Measurements from ENCODE around the gene OR4Q3.
"Not testable (repeated sequence)": the region's sequence is repeated elsewhere in the genome, so short reads cannot be mapped to it uniquely, and the experiment has no call there.

DNA sequence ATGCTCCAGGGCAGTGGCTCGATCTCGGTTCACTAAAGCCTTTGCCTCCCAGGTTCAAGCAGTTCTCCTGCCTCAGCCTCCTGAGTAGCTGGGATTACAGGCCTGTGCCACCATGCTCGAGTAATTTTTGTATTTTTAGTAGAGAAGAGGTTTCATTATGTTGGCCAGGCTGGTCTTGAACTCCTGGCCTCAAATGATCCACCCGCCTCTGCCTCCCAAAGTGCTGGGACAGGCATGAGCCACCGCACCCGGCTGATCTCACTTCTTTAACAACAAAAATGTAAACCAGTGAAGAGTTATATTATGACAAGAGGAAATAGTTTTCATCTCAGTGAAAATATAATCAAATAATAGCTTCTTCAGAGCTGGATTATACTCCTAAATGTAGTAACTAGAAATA lies 43.9 kb downstream of the OR4Q3 start:
- not testable (repeated sequence) for TF ChIP-seq EP300 (IDR thresholded peaks at IDR 0.05; ENCODE audit: borderline replicate concordance in 1 of 2, control insufficient read depth in 1 of 2, low read depth in 2 of 2, low read length in 2 of 2); ZNF24 (IDR thresholded peaks at IDR 0.05); POLR2A (IDR thresholded peaks at IDR 0.05; ENCODE audit: low read depth, low read length); NR2C1 (IDR thresholded peaks at IDR 0.05); EZH2 (IDR thresholded peaks at IDR 0.05; ENCODE audit: borderline replicate concordance, control insufficient read depth, low read depth, low read length); TCF12 (IDR thresholded peaks at IDR 0.05; ENCODE audit: low read depth, low read length); ELK1 (IDR thresholded peaks at IDR 0.05; ENCODE audit: low read depth, low read length); TCF3 (IDR thresholded peaks at IDR 0.05; ENCODE audit: borderline replicate concordance, insufficient read depth, low read depth, low read length); RBBP5 (conservative IDR thresholded peaks at IDR 0.05); CHD4 (IDR thresholded peaks at IDR 0.05); ZNF274 (IDR thresholded peaks at IDR 0.05; ENCODE audit: insufficient read depth, insufficient read length); NFIC (IDR thresholded peaks at IDR 0.05; ENCODE audit: low read depth, low read length)
- TF ChIP-seq, protein P1, sequence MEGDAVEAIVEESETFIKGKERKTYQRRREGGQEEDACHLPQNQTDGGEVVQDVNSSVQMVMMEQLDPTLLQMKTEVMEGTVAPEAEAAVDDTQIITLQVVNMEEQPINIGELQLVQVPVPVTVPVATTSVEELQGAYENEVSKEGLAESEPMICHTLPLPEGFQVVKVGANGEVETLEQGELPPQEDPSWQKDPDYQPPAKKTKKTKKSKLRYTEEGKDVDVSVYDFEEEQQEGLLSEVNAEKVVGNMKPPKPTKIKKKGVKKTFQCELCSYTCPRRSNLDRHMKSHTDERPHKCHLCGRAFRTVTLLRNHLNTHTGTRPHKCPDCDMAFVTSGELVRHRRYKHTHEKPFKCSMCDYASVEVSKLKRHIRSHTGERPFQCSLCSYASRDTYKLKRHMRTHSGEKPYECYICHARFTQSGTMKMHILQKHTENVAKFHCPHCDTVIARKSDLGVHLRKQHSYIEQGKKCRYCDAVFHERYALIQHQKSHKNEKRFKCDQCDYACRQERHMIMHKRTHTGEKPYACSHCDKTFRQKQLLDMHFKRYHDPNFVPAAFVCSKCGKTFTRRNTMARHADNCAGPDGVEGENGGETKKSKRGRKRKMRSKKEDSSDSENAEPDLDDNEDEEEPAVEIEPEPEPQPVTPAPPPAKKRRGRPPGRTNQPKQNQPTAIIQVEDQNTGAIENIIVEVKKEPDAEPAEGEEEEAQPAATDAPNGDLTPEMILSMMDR (IDR thresholded peaks at IDR 0.05 in 2 of 3, conservative IDR thresholded peaks at IDR 0.05 in 1 of 3; ENCODE audit: control insufficient read depth in 2 of 3, extremely low read depth in 1 of 3, insufficient read depth in 1 of 3, low read depth in 3 of 3, low read length in 3 of 3) = not testable (repeated sequence)
- TF ChIP-seq, protein P2, sequence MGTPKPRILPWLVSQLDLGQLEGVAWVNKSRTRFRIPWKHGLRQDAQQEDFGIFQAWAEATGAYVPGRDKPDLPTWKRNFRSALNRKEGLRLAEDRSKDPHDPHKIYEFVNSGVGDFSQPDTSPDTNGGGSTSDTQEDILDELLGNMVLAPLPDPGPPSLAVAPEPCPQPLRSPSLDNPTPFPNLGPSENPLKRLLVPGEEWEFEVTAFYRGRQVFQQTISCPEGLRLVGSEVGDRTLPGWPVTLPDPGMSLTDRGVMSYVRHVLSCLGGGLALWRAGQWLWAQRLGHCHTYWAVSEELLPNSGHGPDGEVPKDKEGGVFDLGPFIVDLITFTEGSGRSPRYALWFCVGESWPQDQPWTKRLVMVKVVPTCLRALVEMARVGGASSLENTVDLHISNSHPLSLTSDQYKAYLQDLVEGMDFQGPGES (IDR thresholded peaks at IDR 0.05) = not testable (repeated sequence)

Data from GM12878 (cell line).